ENCODE data around the gene MSH2. TPM values are rescaled to one million over a fixed set of nuclear protein-coding genes. Genes with fewer than 3 reads are reported as not detected.

MSH2 gene
- total and polyA plus RNA-seq, 3 donors from 2014 or later = 23.5 to 25.3 (median 24.3) TPM

- H3K36me3 ChIP-seq (ENCODE audit: low read depth, missing control alignments) = no peaks in the 10 kb centered on the region
- no peak for DNase-seq
- TF ChIP-seq POLR2A (IDR thresholded peaks at IDR 0.05) = no peak
- no peak for TF ChIP-seq CTCF (IDR thresholded peaks at IDR 0.05)
- H3K4me1 ChIP-seq = no peaks in the 10 kb centered on the region
- no peaks in the 10 kb centered on the region for H3K9me3 ChIP-seq
- 84 to 86% methylated on average over 7 of the region's 7 CpGs for WGBS, 2 donors
- H3K4me3 ChIP-seq = no peak overlapping the region
- H3K27me3 ChIP-seq = no peaks in the 10 kb centered on the region
- intact Hi-C loops (cut with DNase I; ENCODE audit: low total_unique reads) = no loop called here
- no peak overlapping the region for H3K27ac ChIP-seq
Observed at GRCh38 chr2:47516360-47517104, 113.6 kb downstream of the MSH2 start.

- DNase-seq = no peak
- no peaks in the 10 kb centered on the region for H3K9me3 ChIP-seq
- intact Hi-C loops (cut with DNase I; ENCODE audit: low total_unique reads) = no loop called here
- H3K4me3 ChIP-seq = no peak overlapping the region
- TF ChIP-seq POLR2A (IDR thresholded peaks at IDR 0.05) = no peak
- TF ChIP-seq CTCF (IDR thresholded peaks at IDR 0.05) = no peak
- no peaks in the 10 kb centered on the region for H3K4me1 ChIP-seq
- H3K36me3 ChIP-seq (ENCODE audit: low read depth, missing control alignments) = no peaks in the 10 kb centered on the region
- WGBS, 2 donors = 82 to 90% methylated on average over 11 to 12 of the region's 12 CpGs
- no peaks in the 10 kb centered on the region for H3K27me3 ChIP-seq
- H3K27ac ChIP-seq = no peak overlapping the region
Observed at GRCh38 chr2:47518497-47519146, 115.7 kb downstream of the MSH2 start.

- Histone ChIP-seq H3K9me3 (no peaks in the 10 kb centered on the region), H3K36me3 (ENCODE audit: low read depth, missing control alignments) (no peaks in the 10 kb centered on the region), H3K27ac (no peak overlapping the region), H3K4me3 (no peak overlapping the region), H3K27me3 (no peaks in the 10 kb centered on the region), H3K4me1 (no peaks in the 10 kb centered on the region)
- no peak for TF ChIP-seq POLR2A (IDR thresholded peaks at IDR 0.05)
- WGBS, 2 donors = 95% methylated on average over 9 of the region's 9 CpGs
- DNase-seq = no peak
- intact Hi-C loops (cut with DNase I; ENCODE audit: low total_unique reads) = no loop called here
Observed at GRCh38 chr2:47519147-47519537, 116.2 kb downstream of the MSH2 start.

- no peak for TF ChIP-seq CTCF (IDR thresholded peaks at IDR 0.05)
- TF ChIP-seq POLR2A (IDR thresholded peaks at IDR 0.05) = no peak
- WGBS, 2 donors = 71 to 81% methylated on average over 9 of the region's 9 CpGs
- no peak overlapping the region for H3K27ac ChIP-seq
Observed at GRCh38 chr2:47519604-47520301, 116.8 kb downstream of the MSH2 start.

GRCh38 chr2:47520302-47520630 lies 117.3 kb downstream of the MSH2 start:
- H3K4me1 ChIP-seq = no peaks in the 10 kb centered on the region
- peak overlapping the region; percentile 44 to 54 for H3K4me3 ChIP-seq
- no peak overlapping the region for H3K27ac ChIP-seq
- TF ChIP-seq CTCF (IDR thresholded peaks at IDR 0.05) (no peak), POLR2A (IDR thresholded peaks at IDR 0.05) (no peak)
- 45 to 54% methylated on average over 8 of the region's 8 CpGs for whole genome bisulfite sequencing, 2 donors
- H3K36me3 ChIP-seq (ENCODE audit: low read depth, missing control alignments) = no peaks in the 10 kb centered on the region
- DNase-seq = no peak
- no peaks in the 10 kb centered on the region for H3K9me3 ChIP-seq
- H3K27me3 ChIP-seq = no peaks in the 10 kb centered on the region
- intact Hi-C loops (cut with DNase I; ENCODE audit: low total_unique reads) = no loop called here

More at GRCh38 chr2:47519604-47520301, 116.8 kb downstream of the MSH2 start:
- intact Hi-C loops (cut with DNase I; ENCODE audit: low total_unique reads) = no loop called here
- no peaks in the 10 kb centered on the region for H3K9me3 ChIP-seq
- H3K36me3 ChIP-seq (ENCODE audit: low read depth, missing control alignments) = no peaks in the 10 kb centered on the region
- no peak overlapping the region for H3K4me3 ChIP-seq
- H3K27me3 ChIP-seq = no peaks in the 10 kb centered on the region
- H3K4me1 ChIP-seq = no peaks in the 10 kb centered on the region
- peak; percentile 15 for DNase-seq
